Measurements from ENCODE around the gene MELTF. TPM values are rescaled to one million over a fixed set of nuclear protein-coding genes. Genes with fewer than 3 reads are reported as not detected.

MELTF gene
- total RNA-seq, 4 donors from 2014 or later, result 3.0 to 20.6 (median 10.3) TPM

DNA sequence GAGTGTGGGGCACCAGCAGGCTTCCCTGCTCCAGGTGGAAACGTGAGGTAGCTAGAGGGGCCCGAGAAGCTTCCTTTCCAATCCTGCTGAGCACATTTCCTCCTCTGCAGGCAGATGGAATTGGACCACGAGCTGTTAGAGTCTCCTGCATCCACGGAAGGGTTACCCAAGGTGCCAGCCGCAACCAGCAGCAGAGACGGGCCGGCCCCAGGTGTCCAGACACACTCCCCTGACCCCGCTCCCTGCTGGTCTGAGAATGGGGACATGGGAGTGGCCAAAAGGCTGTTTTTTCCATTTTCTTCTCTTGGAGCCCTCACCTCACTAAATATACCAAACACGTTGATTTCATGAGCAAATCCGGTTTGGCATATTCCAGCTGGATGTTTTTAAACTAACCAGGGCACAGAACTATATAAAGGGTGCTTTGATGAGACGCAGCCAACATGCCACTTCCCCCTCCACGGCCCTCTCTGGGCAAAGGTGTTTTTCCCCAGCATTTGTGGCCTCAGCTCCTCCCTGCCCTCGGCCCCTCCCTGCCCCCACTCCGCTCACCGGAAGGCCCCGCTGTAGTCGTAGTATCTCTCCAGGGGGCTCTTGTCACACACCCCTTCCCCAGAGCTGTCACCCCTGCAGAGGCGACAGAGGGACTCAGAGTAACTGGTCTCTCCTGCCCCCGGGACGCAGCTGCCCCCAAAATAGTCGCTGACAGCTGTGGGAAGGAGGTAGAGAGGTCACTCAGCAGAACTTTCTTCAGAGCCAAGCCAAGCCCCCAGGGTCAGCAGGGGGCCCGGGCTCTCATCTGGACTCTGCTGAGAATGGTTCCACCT, 7.0 kb downstream of the MELTF start:
- peaks cover 0 to 3% (median 0%) of the 10 kb centered on the region in 4 donors for H3K4me1 ChIP-seq
- H3K27me3 ChIP-seq, result no peaks in the 10 kb centered on the region
- no peak overlapping the region for H3K27ac ChIP-seq
- intact Hi-C loops (cut with DNase I; ENCODE audit: low total_unique reads), result no loop called here
- H3K9me3 ChIP-seq, result no peaks in the 10 kb centered on the region
- no peaks in the 10 kb centered on the region for H3K36me3 ChIP-seq
- in situ Hi-C loops (cut with MboI; ENCODE audit: low pct_ligation_motif_present in 1 of 4, low pct_unique_long_range_greater_than_20kb in 1 of 4, low sequenced_read_pairs in 3 of 4), result no loop called here
- 56% methylated on average over 22 of the region's 22 CpGs; no CpG with 5 or more reads in 1 of the 2 donors for WGBS, 2 donors (ENCODE audit: low coverage in 1 of 2)
- TF ChIP-seq EP300 (IDR thresholded peaks at IDR 0.05; ENCODE audit: low read depth), result no peak
- TF ChIP-seq POLR2A (IDR thresholded peaks at IDR 0.05), result no peak
- TF ChIP-seq, protein P1, sequence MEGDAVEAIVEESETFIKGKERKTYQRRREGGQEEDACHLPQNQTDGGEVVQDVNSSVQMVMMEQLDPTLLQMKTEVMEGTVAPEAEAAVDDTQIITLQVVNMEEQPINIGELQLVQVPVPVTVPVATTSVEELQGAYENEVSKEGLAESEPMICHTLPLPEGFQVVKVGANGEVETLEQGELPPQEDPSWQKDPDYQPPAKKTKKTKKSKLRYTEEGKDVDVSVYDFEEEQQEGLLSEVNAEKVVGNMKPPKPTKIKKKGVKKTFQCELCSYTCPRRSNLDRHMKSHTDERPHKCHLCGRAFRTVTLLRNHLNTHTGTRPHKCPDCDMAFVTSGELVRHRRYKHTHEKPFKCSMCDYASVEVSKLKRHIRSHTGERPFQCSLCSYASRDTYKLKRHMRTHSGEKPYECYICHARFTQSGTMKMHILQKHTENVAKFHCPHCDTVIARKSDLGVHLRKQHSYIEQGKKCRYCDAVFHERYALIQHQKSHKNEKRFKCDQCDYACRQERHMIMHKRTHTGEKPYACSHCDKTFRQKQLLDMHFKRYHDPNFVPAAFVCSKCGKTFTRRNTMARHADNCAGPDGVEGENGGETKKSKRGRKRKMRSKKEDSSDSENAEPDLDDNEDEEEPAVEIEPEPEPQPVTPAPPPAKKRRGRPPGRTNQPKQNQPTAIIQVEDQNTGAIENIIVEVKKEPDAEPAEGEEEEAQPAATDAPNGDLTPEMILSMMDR (IDR thresholded peaks at IDR 0.05), result no peak
- TF ChIP-seq POLR2AphosphoS5 (IDR thresholded peaks at IDR 0.05), result no peak
- no peak overlapping the region for H3K4me3 ChIP-seq
- no peak for DNase-seq

DNA sequence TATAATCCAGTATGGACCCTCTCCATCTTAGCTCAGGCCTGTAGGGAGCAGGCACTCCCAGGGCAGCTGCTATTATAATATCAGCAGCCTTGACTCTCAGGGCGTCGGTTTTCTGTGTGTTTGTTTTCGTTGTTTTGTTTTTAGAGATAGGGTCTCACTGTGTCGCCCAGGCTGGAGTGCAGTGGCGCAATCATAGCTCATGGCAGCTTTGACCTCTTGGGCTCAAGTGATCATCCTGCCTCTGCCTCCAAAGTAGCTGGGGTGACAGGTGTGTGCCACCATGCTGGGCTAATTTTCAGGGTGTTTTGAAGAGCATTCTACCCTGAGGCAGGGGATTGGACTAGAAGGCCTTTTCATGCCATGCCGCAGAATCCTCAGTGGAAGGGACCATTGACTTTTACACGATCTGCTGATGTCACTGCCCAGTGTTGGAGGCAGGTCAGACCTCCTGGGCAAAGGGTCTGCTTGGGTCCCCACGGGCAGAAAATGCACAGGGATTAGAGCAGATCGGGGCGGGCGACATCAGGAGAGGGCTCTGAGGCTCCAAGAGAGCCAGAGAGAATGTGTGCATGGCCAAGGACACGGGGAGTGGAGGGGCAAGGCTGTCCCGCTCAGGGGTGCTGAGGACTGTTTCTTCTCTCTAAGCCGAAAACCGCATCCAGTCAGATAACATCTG, 7.8 kb downstream of the MELTF start:
- no peaks in the 10 kb centered on the region for H3K27me3 ChIP-seq
- H3K27ac ChIP-seq, result no peak overlapping the region
- H3K4me3 ChIP-seq, result no peak overlapping the region
- no peak for DNase-seq
- peaks cover 0 to 3% (median 0%) of the 10 kb centered on the region in 4 donors for H3K4me1 ChIP-seq
- no peaks in the 10 kb centered on the region for H3K36me3 ChIP-seq
- no peaks in the 10 kb centered on the region for H3K9me3 ChIP-seq
- in situ Hi-C loops (cut with MboI; ENCODE audit: low pct_ligation_motif_present in 1 of 4, low pct_unique_long_range_greater_than_20kb in 1 of 4, low sequenced_read_pairs in 3 of 4) (no loop called here), intact Hi-C loops (cut with DNase I; ENCODE audit: low total_unique reads) (no loop called here)
- TF ChIP-seq POLR2A (IDR thresholded peaks at IDR 0.05) (no peak), EP300 (IDR thresholded peaks at IDR 0.05; ENCODE audit: low read depth) (no peak), POLR2AphosphoS5 (IDR thresholded peaks at IDR 0.05) (no peak)
- TF ChIP-seq, protein P1 (IDR thresholded peaks at IDR 0.05), result no peak
- WGBS, 2 donors (ENCODE audit: low coverage in 1 of 2), result 92% methylated on average over 15 of the region's 15 CpGs; no CpG with 5 or more reads in 1 of the 2 donors

DNA sequence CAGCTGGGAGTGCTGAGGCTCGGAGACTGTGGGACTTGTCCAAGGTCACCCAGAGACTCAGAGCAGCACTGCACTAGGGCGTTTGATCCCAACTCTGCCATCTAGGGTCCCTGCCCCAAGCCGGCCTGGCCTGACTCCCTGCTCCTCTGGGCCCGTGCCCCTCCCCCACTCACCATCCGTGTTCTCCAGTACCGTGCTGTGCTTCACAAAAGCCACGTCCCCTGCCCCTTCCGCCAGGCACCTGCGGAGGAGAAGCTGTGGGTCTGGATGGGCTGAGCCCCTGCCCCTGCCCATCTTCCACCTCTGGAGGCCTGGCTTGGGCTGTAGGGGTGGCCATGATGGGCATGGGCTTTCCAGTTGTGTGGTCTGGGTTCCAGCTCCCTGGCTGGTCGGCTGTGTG, 8.4 kb downstream of the MELTF start:
- in situ Hi-C loops (cut with MboI; ENCODE audit: low pct_ligation_motif_present in 1 of 4, low pct_unique_long_range_greater_than_20kb in 1 of 4, low sequenced_read_pairs in 3 of 4), result no loop called here
- Histone ChIP-seq H3K27me3 (no peaks in the 10 kb centered on the region), H3K27ac (no peak overlapping the region), H3K4me3 (no peak overlapping the region), H3K9me3 (no peaks in the 10 kb centered on the region), H3K4me1 (peaks cover 0 to 3% (median 0%) of the 10 kb centered on the region in 4 donors), H3K36me3 (no peaks in the 10 kb centered on the region)
- no peak for DNase-seq
- TF ChIP-seq EP300 (IDR thresholded peaks at IDR 0.05; ENCODE audit: low read depth), result no peak
- no peak for TF ChIP-seq POLR2AphosphoS5 (IDR thresholded peaks at IDR 0.05)
- no peak for TF ChIP-seq POLR2A (IDR thresholded peaks at IDR 0.05)
- TF ChIP-seq, protein P1 (IDR thresholded peaks at IDR 0.05), result no peak
- intact Hi-C loops (cut with DNase I; ENCODE audit: low total_unique reads), result no loop called here
- WGBS, 2 donors (ENCODE audit: low coverage in 1 of 2), result 72 to 100% methylated on average over 1 to 9 of the region's 10 CpGs

DNA sequence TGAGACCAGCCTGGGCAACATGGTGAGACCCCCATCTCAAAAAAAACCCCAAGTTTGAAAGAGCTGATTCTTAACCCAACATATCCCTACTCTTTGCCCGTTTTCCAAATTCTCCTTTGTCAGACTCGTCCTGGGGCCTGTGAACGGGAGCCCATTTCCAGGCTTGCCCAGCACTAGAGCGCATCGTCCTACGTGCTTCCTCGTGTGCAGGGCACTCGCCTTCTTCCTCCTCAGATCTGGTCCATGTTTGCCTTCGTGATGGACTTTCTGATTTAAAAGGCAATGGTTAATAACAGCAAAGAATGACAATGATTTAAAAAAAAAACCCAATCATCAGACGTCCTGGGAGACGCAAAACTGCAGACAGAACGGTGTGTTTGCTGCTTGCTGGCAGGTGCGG, 10.1 kb downstream of the MELTF start:
- no peaks in the 10 kb centered on the region for H3K36me3 ChIP-seq
- 82 to 85% methylated on average over 9 to 13 of the region's 13 CpGs for WGBS, 2 donors (ENCODE audit: low coverage in 1 of 2)
- H3K27ac ChIP-seq, result no peak overlapping the region
- H3K9me3 ChIP-seq, result no peaks in the 10 kb centered on the region
- H3K4me3 ChIP-seq, result no peak overlapping the region
- intact Hi-C loops (cut with DNase I; ENCODE audit: low total_unique reads) (no loop called here), in situ Hi-C loops (cut with MboI; ENCODE audit: low pct_ligation_motif_present in 1 of 4, low pct_unique_long_range_greater_than_20kb in 1 of 4, low sequenced_read_pairs in 3 of 4) (no loop called here)
- H3K27me3 ChIP-seq, result no peaks in the 10 kb centered on the region
- H3K4me1 ChIP-seq, result peaks cover 0 to 3% (median 0%) of the 10 kb centered on the region in 4 donors
- TF ChIP-seq POLR2AphosphoS5 (IDR thresholded peaks at IDR 0.05) (no peak), EP300 (IDR thresholded peaks at IDR 0.05; ENCODE audit: low read depth) (no peak), POLR2A (IDR thresholded peaks at IDR 0.05) (no peak)
- TF ChIP-seq, protein P1 (IDR thresholded peaks at IDR 0.05), result no peak
- DNase-seq, result no peak
